ENCODE data around the gene PFKL. TPM values are rescaled to one million over a fixed set of nuclear protein-coding genes. Genes with fewer than 3 reads are reported as not detected.

Gene PFKL
- total and polyA plus RNA-seq, 2 of the 8 experiments (the other 6 are each of a cell fraction or from before 2014, with no cell fraction given): 80.2 to 82.3 TPM

GRCh38 chr21:44364151-44365053, 64.5 kb downstream of the PFKL start:
- FAIRE-seq: no peak
- peaks cover 3% of the 10 kb centered on the region; the same call in 1 of the 2 replicates for H3K23me2 ChIP-seq (ENCODE audit: low read depth, low read length)
- H3K4ac ChIP-seq (replicated peaks; ENCODE audit: insufficient read length, low read depth, low read length): peak overlapping the region; percentile 35
- H3K23ac ChIP-seq (ENCODE audit: insufficient read length): no peak overlapping the region
- H2AFZ ChIP-seq (ENCODE audit: low read length): no peak overlapping the region
- H3K9me3 ChIP-seq (ENCODE audit: insufficient read depth in 2 of 2, low read depth in 1 of 2, low read length in 1 of 2): no peaks in the 10 kb centered on the region
- H3K9ac ChIP-seq (replicated peaks in 1 of 4; ENCODE audit: extremely low read depth in 1 of 4, low read depth in 3 of 4, low read length in 3 of 4): no peak overlapping the region
- 82% methylated on average over 21 of the region's 22 CpGs; no CpG with 5 or more reads in 1 of the 2 experiments for WGBS, 2 experiments (ENCODE audit: extremely low coverage in 1 of 2, insufficient coverage in 1 of 2, insufficient read length in 1 of 2, insufficient replicate concordance in 2 of 2, low coverage in 1 of 2, low lambda C conversion rate in 2 of 2, missing lambda C conversion rate in 1 of 2)
- H3K4me3 ChIP-seq (ENCODE audit: extremely low read depth in 1 of 4, insufficient read depth in 2 of 4, low read depth in 3 of 4, low read length in 4 of 4): no peak overlapping the region
- ChIA-PET CTCF (ENCODE audit: partially characterized antibody) (interaction anchor here (0.8 to 2.0 kb wide), 10 partner anchors 12 to 126 kb away, joined by 3 to 11 read pairs (median 4); partner anchors contain the start of gene TRPM2), POLR2A (ENCODE audit: partially characterized antibody) (no interaction called here)
- H2BK12ac ChIP-seq (ENCODE audit: low read depth, low read length): peak overlapping the region; percentile 68; the same call in 1 of the 2 replicates
- no peak overlapping the region for H2BK20ac ChIP-seq (ENCODE audit: low read length)
- H4K20me1 ChIP-seq (replicated peaks in 1 of 2; ENCODE audit: control insufficient read depth in 1 of 2, insufficient read depth in 2 of 2, low read length in 2 of 2): no peaks in the 10 kb centered on the region
- H3K27ac ChIP-seq (ENCODE audit: low read depth, low read length): no peak overlapping the region
- no peak overlapping the region for H3K56ac ChIP-seq (replicated peaks; ENCODE audit: insufficient read length, low read depth, low read length)
- H3K18ac ChIP-seq (ENCODE audit: extremely low read depth, low read length): no peak overlapping the region
- 0 out of 2 replicates have a peak overlapping the region, but pooled peaks have one; percentile 44 for H2BK5ac ChIP-seq (ENCODE audit: low read depth, low read length)
- no peak for TF ChIP-seq SP2 (IDR thresholded peaks at IDR 0.05; ENCODE audit: low read length)
- peak; percentile 83 for TF ChIP-seq MAX (IDR thresholded peaks at IDR 0.05)
- TF ChIP-seq RAD21 (IDR thresholded peaks at IDR 0.05 in 1 of 2, conservative IDR thresholded peaks at IDR 0.05 in 1 of 2; ENCODE audit: low read depth in 2 of 2, low read length in 2 of 2): peak; percentile 45 to 62
- TF ChIP-seq, protein P1, sequence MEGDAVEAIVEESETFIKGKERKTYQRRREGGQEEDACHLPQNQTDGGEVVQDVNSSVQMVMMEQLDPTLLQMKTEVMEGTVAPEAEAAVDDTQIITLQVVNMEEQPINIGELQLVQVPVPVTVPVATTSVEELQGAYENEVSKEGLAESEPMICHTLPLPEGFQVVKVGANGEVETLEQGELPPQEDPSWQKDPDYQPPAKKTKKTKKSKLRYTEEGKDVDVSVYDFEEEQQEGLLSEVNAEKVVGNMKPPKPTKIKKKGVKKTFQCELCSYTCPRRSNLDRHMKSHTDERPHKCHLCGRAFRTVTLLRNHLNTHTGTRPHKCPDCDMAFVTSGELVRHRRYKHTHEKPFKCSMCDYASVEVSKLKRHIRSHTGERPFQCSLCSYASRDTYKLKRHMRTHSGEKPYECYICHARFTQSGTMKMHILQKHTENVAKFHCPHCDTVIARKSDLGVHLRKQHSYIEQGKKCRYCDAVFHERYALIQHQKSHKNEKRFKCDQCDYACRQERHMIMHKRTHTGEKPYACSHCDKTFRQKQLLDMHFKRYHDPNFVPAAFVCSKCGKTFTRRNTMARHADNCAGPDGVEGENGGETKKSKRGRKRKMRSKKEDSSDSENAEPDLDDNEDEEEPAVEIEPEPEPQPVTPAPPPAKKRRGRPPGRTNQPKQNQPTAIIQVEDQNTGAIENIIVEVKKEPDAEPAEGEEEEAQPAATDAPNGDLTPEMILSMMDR (IDR thresholded peaks at IDR 0.05; ENCODE audit: control extremely low read depth in 1 of 3, insufficient read depth in 1 of 3, low read depth in 1 of 3, low read length in 3 of 3): peak; percentile 58 to 63 (median 59)
- peaks cover 0 to 8% (median 4%) of the 10 kb centered on the region in 4 experiments; a peak in 5 of 7 replicates for H3K27me3 ChIP-seq (replicated peaks in 1 of 4; ENCODE audit: control insufficient read depth in 3 of 4, extremely low read depth in 1 of 4, insufficient read depth in 3 of 4, low read length in 3 of 4)
- no peaks in the 10 kb centered on the region for H3K36me3 ChIP-seq (ENCODE audit: control insufficient read depth in 2 of 4, insufficient read depth in 4 of 4, low read length in 3 of 4)
- peak overlapping the region; percentile 93 for H2AK5ac ChIP-seq (ENCODE audit: low read depth, low read length)
- no peak overlapping the region for H3K4me2 ChIP-seq (ENCODE audit: insufficient read depth in 1 of 2, low read depth in 2 of 2, low read length in 2 of 2)
- H2BK120ac ChIP-seq (replicated peaks; ENCODE audit: low read depth, low read length): no peak overlapping the region
- no peak overlapping the region for H3K14ac ChIP-seq (ENCODE audit: insufficient read length)
- H3K79me1 ChIP-seq (ENCODE audit: low read depth, low read length): no peaks in the 10 kb centered on the region
- no peak for DNase-seq (ENCODE audit: low read depth in 1 of 2, low spot score in 2 of 2)
- H4K5ac ChIP-seq (ENCODE audit: insufficient read length, low read depth, low read length): no peak overlapping the region
- no peaks in the 10 kb centered on the region for H3K79me2 ChIP-seq (ENCODE audit: control insufficient read depth in 1 of 2, insufficient read depth in 2 of 2, low read length in 2 of 2)
- H4K8ac ChIP-seq (ENCODE audit: extremely low read depth, insufficient read depth, low read length): no peak overlapping the region; the same call in none of the 2 replicates
- H2BK15ac ChIP-seq (ENCODE audit: low read length): 0 out of 2 replicates have a peak overlapping the region, but pooled peaks have one; percentile 72
- H3K4me1 ChIP-seq (replicated peaks in 1 of 4; ENCODE audit: control insufficient read depth in 3 of 4, insufficient read depth in 4 of 4, low read length in 3 of 4): peaks cover 0 to 6% (median 4%) of the 10 kb centered on the region in 4 experiments; a peak in 5 of 7 replicates
- no peak overlapping the region for H4K91ac ChIP-seq (replicated peaks; ENCODE audit: insufficient read length, low read length)

Measured in H1 (cell line).